Activated effector memory CD4-positive, alpha-beta T cell treated with anti-CD3 and anti-CD28 coated beads, Interleukin-2, amount 50 U/mL, for 16 hours (primary cell): Measurements from ENCODE around the gene PAPOLB.

Experiments
- DNase-seq: peaks from one replicate; pipeline ENCODE4 v3.0.0-alpha.2; 2020

The PAPOLB gene

GRCh38 chr7:4840079-4840501, 21.7 kb downstream of the PAPOLB start:
- DNase-seq: no peak

GRCh38 chr7:4838626-4839334, 23.1 kb downstream of the PAPOLB start:
- DNase-seq: peak; percentile 44

DNA sequence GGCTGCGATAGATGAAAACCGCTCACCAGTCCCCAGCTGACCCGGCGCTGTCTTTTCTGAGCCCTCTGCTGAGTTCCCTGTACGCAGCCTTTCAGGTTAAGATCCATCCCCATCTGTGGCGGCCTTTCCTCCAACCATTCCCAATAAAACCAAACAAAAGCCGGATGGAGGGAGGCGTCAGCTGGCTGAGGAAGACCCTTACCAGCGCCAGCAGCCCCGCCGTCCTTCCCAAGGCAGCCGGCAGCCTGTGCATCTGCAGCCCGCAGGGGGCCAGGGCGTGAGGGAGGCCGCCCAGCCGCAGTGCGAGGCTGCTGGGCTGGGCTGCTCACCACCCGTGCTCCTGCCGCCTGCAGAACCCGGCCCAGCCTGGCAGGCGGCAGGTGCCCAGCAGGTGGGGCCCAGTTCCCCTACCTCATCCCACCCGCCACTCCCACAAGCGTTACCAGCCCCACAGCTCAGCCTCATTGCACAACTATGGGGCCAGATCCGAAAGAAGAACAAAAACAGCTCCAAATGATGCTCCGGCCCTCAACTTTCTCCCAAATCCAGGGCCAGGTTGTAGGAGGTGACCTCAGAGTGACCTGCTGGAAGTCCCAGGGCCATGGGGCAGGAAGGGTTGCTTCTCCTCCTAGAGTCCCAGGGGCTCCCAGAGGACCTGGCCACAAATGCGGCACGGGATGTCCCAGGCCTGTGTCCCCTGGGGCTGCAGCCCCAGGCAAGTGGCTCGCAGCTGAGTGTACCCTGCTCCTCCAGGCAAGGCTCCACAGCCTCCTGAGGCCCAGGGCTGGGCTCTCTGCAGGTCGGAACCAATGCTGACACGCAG, 23.8 kb downstream of the PAPOLB start:
- peak; percentile 36 for DNase-seq

- peak; percentile 39 for DNase-seq
Measured at GRCh38 chr7:4837041-4837802, 24.6 kb downstream of the PAPOLB start.

DNA sequence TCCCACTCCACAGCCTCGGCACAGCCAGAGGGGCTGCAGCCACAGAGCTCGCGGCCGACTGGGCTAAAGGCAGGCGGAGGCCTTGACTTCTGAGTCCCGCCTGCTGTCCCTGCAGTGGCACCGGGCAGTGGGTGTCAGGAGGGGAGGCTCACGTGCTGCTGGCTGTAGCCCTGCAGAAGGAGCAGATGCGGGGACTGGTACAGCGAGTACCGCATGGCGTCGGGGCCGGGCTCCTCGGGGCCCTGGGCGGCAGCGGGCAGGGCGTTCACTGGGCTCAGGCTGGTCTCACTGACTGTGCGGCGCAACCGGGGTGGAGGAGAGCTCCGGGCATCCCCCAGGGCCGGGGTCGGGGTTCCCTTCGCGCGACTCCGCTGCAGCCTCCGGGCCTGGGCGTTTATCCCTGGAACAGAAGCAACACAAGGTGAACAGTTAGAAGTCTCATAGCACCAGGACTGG, 25.6 kb downstream of the PAPOLB start:
- DNase-seq: peak; percentile 60

GRCh38 chr7:4835398-4836205, 26.2 kb downstream of the PAPOLB start:
- DNase-seq: no peak

DNA sequence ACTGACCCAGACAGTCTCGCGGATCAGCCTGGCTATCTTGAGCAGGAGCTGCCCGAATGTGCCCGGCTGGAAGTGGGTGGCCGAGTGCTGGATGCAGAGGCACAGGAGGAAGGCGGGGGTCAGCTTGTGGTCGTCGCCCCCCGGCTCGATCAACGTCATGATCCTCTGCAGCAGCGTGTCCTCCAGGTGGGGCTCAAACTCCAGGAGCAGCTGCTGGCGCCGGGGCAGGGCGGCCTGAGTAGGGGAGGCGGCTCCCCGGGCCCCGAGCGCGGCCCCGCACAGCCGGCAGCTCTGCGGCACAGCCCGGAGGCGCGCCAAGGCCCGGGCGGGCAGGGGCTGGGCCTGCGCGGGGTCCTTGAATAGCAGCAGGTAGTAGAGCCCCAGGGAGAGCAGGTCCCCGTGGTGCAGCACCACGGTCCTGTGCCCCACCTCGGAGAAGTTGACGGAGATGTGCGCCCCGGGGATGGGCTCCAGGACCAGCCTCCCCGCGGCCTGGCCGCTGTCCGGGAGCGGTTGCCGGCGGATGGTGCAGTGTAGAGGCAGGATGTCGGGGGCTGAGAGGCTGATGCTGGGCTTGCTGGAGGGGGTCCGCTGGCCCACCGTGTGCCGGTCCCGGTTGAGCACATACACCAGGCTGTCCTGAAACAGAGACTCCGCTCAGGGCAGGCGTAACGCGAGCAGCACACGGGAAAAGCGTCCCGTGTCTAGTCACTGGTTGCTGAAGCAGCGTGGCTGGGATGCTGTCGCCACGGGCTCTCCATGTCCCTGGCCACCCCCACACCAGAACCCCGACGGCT, 27.0 kb downstream of the PAPOLB start:
- peak; percentile 47 for DNase-seq

DNA sequence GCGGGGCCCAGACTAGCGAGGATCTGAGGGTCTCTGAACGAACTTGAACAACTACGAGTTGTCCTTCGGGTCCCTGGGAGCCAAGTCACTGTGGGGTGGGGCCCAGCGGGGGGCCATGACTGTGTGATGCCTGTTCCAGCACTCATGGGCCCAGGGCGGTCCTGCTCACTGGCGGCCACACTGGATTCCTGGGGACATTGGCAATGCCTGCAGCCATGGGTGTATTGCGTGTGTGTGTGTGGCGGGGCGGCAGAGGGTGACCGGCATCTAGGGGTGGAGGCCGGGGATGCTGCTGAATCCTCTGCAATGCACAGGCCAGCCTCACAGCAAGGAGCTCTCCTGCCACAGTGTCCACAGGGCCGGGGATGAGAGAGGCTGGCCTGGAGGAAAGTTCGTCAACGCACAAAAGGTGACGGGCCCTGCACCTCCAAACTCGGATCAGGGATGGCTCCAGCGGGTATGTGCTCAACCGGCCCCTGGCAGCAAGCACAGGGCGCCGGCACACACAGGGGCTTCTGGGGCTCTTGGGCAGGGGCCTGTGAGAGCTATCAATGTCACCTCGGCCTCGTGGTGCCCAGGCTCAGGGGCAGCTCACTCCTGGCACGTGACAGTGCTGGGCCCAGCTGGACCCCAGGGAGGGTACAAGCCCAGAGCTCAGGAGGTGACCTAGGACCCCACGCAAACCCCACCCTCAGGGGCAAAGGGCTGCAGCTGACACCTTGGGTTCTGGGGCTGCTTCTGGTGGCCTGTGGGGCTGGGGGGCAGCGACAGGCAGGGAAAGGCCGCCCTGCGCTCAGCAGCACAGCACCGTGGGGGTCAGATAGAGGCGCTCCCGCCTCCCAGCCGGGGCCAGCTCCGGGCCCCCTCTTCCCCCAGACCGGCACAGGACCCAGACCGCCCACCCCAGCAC, 27.9 kb downstream of the PAPOLB start:
- DNase-seq: peak; percentile 57

GRCh38 chr7:4833176-4833575, 28.7 kb downstream of the PAPOLB start:
- no peak for DNase-seq

DNA sequence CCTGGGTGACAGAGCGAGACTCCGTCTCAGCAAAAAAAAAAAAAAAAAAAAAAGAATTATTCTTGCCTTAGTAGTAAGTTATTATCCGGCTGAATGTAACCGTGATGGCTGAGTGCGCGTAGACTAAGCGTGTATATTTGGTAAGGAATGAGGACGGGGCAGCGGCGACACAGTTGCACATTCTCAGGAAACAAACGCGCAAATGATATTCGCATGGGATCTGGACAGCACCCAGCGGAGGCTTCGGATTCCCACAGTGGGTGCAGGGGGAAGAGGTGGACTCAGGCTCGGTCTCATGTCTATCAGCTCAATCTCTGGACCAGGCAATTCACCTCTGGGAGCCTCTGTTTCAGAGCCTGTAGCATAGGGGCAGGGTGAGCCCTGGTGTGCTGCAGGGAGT, 29.1 kb downstream of the PAPOLB start:
- DNase-seq: no peak

DNA sequence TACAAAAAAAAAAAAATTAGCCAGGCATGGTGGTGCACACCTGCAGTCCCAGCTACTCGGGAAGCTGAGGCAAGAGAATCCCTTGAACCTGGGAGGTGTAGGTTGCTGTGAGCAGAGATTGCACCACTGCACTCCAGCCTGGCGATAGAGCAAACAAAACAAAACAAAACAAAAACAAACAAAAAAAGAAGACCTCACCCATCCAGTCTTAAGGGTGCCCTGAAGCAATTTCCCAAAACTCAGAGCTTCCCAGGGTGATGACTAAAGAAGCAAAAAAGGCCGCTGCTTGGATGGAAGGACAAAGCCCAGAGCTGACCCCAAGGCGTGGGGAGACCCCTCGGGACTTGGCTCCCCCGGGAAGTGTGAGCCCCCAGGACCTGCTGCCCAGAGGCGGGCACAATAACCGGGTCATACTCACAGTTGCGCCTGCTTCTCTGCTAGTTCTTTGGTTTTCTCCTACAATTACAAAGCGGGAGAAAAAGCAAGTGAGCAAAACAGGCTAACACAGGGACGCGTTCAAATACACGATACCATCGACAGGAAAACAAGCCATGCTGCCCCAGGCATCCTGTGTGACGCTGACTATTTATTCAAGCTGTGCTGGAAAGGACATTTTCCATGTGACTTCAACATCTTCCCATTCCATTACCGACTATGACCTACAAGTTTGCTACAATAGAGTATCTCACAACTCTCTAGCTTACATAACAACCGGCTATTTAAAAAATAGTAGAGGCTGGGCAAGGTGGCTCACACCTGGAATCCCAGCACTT, 29.9 kb downstream of the PAPOLB start:
- no peak for DNase-seq

DNA sequence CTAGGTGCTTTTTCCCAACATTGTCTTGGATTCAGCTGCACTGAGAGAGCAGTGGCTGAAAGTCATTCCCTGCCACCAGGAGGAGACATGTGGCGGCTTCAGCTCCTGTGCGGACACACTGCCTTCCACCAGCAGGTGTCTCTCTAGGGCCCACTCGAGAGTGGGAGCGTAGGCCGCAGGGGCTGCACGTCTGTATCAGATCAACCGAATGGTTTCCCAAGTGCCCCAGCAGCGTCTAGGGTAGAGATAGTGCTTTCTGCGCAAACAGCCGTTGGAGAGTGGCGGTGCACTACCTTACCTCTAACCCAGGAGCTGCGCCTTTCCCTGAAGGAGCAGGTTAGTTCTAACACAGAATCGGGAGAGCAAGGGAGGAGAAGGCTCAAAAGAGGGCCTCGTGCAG, 31.7 kb downstream of the PAPOLB start:
- peak; percentile 79 for DNase-seq

- DNase-seq: no peak
Measured at GRCh38 chr7:4828720-4829383, 33.0 kb downstream of the PAPOLB start.

DNA sequence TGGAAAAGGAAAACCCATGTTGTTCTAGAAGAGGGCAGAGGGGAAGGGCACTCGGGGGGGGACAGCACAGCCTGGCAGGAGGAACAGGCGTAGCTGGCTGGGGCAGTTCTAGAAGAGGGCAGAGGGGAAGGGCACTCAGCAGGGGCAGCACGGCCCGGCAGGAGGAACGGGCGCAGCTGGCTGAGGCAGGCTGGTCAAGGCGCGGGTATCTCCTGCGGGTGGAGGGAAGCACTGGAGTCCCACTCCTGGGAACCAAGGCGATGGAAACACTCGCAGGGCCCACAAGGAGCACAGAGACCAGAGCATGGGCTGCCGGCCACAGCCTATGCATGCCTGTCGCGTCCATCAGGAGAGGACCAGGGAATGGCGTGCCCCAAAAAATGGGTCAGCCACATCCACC, 36.7 kb downstream of the PAPOLB start:
- DNase-seq: no peak

- DNase-seq: peak; percentile 54
Measured at GRCh38 chr7:4824120-4824775, 37.6 kb downstream of the PAPOLB start.

DNA sequence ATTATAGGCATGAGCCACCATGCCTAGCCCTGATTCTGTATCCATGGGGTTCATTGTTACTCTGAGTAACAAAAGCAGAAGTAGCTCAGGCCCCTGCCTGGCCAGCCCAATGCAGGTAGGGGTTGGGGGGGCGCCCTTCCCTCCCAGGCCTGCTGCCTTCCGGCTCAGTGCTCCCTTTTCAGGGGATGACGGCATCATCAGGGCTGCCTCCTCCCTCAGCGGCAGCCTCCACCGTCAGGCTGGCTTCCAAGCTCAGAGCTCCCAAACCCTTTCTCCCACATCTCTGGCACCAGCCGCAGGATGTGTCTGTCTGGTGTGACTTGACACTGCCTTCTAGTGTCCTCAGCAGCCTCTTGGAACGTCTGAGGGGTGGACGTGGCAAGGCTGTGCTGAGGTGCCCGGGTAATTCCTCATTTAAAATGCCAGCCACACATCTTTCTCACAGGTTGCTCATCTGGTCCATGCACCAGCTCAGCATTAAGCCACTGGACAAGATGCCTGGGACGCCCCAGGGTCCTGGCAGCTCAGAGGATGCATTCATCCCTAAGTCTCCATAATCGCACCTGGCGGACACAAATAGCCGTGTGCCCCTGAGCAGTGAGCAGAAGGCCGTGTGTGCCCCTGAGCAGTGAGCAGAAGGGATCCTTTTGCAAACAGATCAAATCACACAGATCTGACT, 38.2 kb downstream of the PAPOLB start:
- DNase-seq: no peak

DNA sequence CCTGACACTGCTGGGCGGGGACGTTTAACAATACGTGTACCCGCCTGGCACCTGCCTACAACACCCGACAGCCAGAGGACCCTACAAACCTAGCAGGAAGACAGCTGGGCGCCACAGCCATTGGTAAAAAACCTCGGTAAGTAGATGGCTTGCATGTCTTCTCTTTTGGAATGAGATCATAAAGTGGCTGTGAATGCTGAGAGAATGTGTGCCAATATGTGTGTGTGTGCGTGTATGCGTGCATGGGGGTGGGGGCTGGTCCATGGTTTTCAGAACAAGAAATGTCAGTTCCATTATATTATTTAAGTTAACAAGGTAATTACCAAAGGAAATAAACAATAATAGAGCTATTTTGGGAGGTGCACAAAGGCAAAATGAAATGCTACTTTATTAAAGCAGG, 39.2 kb downstream of the PAPOLB start:
- no peak for DNase-seq

DNA sequence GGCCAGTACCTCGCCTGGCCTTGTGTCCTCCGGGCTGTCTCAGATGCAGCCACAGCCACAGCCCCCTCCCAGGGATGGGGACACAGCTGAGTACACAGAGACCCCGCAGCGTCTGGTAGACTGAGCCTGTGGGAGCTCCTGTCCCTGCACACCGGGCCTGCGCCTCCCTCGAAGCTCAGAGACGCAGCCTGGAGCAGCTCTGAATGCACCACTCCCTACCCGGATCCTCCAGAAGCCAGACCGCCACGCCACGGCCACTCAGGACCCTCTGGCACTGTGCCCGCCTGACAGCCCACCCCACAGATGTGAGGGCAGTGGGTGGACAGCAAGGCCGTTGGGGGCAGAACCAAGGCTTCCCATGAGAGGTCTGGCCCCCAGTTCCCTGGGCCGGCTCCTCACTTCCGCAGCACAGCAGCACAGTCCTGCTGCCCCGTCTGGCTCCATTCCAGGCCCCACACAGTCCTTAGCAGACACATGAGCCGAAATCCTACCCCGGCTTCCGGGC, 40.8 kb downstream of the PAPOLB start:
- no peak for DNase-seq
